A673 (cell line): ENCODE results near the gene GDPD5. TPM values are rescaled to one million over a fixed set of nuclear protein-coding genes. Genes with fewer than 3 reads are reported as not detected.

ENCODE experiments used
- BruUV-seq: library from RNA; stranded (reverse); fragments of 400-500 nt; replicated peaks from 2 replicates; lab custom pipeline; 2021; lab: Mats Ljungman, UMichigan
- CTCF ChIA-PET: fragments of 300-600 bp; sonication (Branson Sonifier 250); formaldehyde crosslinking; loops from one replicate; lab custom pipeline; 2022; ENCODE audit warnings: antibody characterized with exemption; lab: Charles Lee
- POLR2A ChIA-PET: fragments of 300-600 bp; sonication (Branson Sonifier 250); formaldehyde crosslinking; loops from one replicate; lab custom pipeline; 2022; ENCODE audit warnings: antibody characterized with exemption; ENCODE audit not compliant: low non-redundant PET; lab: Charles Lee
- DNase-seq: peaks from one replicate; pipeline ENCODE4 v3.0.0-alpha.2; 2015; ENCODE audit warnings: low spot score
- H3K27ac ChIP-seq: fragments of 200-600 bp; sonication (generic); 2 replicates; pipeline ENCODE4 v1.5.1; 2016; ENCODE audit warnings: mixed run types, low read depth, mild to moderate bottlenecking, mixed read lengths, antibody characterized with exemption, low read length; ENCODE audit not compliant: poor library complexity, severe bottlenecking
- H3K27me3 ChIP-seq: fragments of 200-600 bp; sonication (generic); replicated peaks from 2 replicates; pipeline ENCODE4 v1.6.1; 2017; ENCODE audit warnings: mixed run types, low read depth, mild to moderate bottlenecking, mixed read lengths, antibody characterized with exemption, low read length; ENCODE audit not compliant: insufficient read depth, poor library complexity
- H3K36me3 ChIP-seq: fragments of 200-600 bp; sonication (generic); 2 replicates; pipeline ENCODE4 v1.6.1; 2016; ENCODE audit warnings: mixed run types, mild to moderate bottlenecking, mixed read lengths, antibody characterized with exemption, low read length; ENCODE audit not compliant: insufficient read depth, poor library complexity, severe bottlenecking
- H3K4me1 ChIP-seq: fragments of 200-600 bp; sonication (generic); 2 replicates; pipeline ENCODE4 v1.6.1; 2017; ENCODE audit warnings: mixed run types, mild to moderate bottlenecking, mixed read lengths, antibody characterized with exemption, low read length; ENCODE audit not compliant: insufficient read depth, poor library complexity, severe bottlenecking
- H3K4me3 ChIP-seq: fragments of 200-600 bp; sonication (generic); 2 replicates; pipeline ENCODE4 v1.5.1; 2016; ENCODE audit warnings: low read depth, mixed run types, mild to moderate bottlenecking, mixed read lengths, low read length; ENCODE audit not compliant: poor library complexity, severe bottlenecking
- H3K9me3 ChIP-seq: fragments of 200-600 bp; sonication (generic); 2 replicates; pipeline ENCODE4 v1.6.1; 2016; ENCODE audit warnings: mixed run types, low read depth, mild to moderate bottlenecking, mixed read lengths, antibody characterized with exemption, low read length; ENCODE audit not compliant: poor library complexity, severe bottlenecking
- EZH2 ChIP-seq: fragments of 200-600 bp; sonication (generic); IDR thresholded peaks from 2 replicates; pipeline ENCODE4 v1.6.1; 2017; ENCODE audit warnings: borderline replicate concordance, low read depth, mild to moderate bottlenecking, mixed read lengths, antibody characterized with exemption, low read length; ENCODE audit not compliant: poor library complexity, severe bottlenecking
- intact Hi-C: fragments of 100-400 bp; cut with micrococcal nuclease; formaldehyde crosslinking; loops from one replicate; pipeline ENCODE4 v1.10.0; 2022; ENCODE audit not compliant: unreplicated experiment
- total RNA-seq: library from RNA; stranded (reverse); gene quantifications from 2 replicates; pipeline ENCODE4 v1.2.3, GENCODE V29; 2021
- TF ChIP-seq, protein P1 (sequence below): fragments of 300-800, 200-600 bp; sonication (generic); conservative IDR thresholded peaks from 2 replicates; pipeline ENCODE4 v1.5.1; 2017; ENCODE audit warnings: low read depth, mild to moderate bottlenecking, antibody characterized with exemption, low read length, moderate library complexity, mixed read lengths

The GDPD5 gene
- total RNA-seq, 1 experiment from 2014 or later: 1.4 TPM

DNA sequence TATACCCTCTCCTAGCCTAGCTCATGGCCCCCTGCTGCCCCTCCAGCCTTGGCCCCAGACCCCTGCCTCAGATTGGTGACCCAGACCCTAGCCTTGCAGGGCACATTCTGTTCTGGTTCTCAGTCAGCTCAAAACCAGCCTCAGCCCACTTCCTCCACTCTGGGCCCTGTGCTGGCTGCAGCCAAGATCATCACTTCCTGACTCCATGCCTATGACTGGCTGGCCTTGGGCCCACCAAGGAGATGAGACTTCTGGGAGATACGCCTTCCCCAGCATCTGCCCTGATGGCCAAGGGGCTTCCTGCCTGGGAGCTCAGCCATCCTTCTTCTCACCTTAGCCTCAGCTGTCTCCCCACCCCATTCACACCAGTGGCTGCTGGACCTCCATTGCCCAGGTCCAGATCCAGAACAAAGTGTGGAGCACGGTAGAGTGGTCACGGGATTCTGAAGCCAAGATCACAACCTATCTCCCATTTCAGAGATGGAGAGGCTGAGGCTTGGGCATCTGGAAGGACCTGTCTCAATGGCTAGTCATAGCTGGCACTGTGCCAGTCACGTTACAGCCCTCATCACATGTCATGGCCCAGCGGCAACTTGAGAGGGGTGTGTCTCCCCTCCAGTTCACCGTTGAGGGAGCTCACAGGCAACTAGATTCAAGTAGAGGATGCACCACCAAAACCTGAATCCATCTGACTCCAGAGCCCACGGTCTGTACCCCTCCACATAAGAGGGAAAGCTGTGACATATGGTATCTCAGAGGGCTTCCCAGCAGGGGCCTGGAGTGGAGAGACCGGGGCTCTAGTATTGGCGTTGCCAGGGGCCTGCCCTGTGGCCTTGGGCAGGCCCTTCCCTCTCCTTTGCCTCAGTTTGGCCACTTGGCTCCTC lies 49.7 kb downstream of the GDPD5 start:
- Histone ChIP-seq H3K36me3 (no peaks in the 10 kb centered on the region), H3K27me3 (no peaks in the 10 kb centered on the region), H3K9me3 (no peaks in the 10 kb centered on the region), H3K4me1 (peaks cover 20% of the 10 kb centered on the region), H3K27ac (no peak overlapping the region), H3K4me3 (no peak overlapping the region)
- DNase-seq: no peak
- ChIA-PET CTCF (no interaction called here), POLR2A (no interaction called here)
- no TSS peak for BruUV-seq
- no peak for TF ChIP-seq EZH2
- TF ChIP-seq, protein P1, sequence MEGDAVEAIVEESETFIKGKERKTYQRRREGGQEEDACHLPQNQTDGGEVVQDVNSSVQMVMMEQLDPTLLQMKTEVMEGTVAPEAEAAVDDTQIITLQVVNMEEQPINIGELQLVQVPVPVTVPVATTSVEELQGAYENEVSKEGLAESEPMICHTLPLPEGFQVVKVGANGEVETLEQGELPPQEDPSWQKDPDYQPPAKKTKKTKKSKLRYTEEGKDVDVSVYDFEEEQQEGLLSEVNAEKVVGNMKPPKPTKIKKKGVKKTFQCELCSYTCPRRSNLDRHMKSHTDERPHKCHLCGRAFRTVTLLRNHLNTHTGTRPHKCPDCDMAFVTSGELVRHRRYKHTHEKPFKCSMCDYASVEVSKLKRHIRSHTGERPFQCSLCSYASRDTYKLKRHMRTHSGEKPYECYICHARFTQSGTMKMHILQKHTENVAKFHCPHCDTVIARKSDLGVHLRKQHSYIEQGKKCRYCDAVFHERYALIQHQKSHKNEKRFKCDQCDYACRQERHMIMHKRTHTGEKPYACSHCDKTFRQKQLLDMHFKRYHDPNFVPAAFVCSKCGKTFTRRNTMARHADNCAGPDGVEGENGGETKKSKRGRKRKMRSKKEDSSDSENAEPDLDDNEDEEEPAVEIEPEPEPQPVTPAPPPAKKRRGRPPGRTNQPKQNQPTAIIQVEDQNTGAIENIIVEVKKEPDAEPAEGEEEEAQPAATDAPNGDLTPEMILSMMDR: no peak
- intact Hi-C loops: no loop called here

DNA sequence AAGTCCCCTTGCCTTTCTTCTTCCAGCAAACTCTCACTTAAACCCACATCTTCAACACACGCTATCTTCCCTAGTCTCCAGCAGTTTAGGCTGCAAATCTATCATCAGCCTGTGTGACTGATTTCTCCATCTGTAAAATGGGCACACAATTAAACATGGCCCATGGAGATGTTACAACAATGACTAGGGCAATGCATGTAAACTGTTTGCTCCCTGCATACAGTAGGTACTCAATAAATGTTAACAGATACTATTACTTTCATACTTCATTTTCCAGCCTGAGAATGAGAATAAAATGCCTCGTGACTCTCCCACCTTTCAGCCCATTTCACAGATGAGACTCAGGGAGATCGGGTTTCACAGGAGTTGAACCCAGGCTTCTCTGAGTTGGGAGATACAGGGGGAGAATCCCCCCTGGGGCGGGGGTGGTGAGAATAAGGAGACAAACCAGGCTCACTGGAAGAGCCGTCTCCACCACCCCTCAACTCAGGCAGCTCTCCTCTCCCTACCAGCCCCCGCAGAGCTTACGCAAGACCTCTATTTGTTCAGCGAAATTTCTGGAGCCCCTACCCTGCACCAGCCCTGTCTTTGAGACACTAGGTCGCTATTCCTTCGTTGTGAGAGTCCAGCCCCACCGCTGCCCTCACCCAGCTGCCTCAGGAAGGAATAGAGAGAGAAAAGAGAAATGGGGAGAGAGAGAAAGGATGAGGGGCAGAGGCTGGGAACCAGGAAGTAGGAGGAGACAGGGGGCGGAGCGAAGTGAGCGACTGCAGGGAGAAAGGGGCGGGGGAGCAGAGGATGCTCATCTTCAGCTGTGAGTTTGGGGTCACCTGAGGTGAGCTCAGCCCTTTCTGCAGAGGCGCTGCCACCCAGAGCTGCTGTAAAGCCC lies 50.6 kb downstream of the GDPD5 start:
- CTCF ChIA-PET: interaction anchor here (1.2 kb wide), 1 partner anchor 47 kb away, joined by 3 read pairs; no protein-coding TSS in a partner anchor
- Histone ChIP-seq H3K4me3 (peak overlapping the region; percentile 24), H3K36me3 (no peaks in the 10 kb centered on the region), H3K27me3 (no peaks in the 10 kb centered on the region), H3K9me3 (no peaks in the 10 kb centered on the region), H3K4me1 (peaks cover 20% of the 10 kb centered on the region), H3K27ac (no peak overlapping the region)
- TF ChIP-seq, protein P1: no peak
- TF ChIP-seq EZH2: no peak
- DNase-seq: peak; percentile 72
- no TSS peak for BruUV-seq
- intact Hi-C loops: no loop called here
- POLR2A ChIA-PET: no interaction called here

DNA sequence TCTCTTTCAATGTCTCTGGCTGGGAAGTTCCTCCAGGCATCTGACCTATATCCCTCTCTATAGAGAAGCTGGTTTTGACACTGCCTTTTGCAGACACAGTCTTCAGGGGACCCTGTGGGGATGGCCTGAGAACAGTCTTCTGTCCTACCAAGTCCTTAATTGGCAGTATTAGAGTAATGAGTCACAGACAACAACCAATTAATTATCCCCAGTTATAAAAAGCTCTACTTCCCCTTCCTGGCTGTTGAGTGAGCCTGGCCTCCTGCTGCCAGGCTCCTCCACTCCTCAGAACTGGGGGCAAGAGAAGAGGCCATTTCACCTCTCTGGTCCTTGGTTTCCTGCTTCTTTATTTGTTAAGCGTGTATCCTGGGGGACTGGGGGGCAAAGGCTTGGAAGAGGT lies 51.5 kb downstream of the GDPD5 start:
- Histone ChIP-seq H3K9me3 (no peaks in the 10 kb centered on the region), H3K4me1 (peaks cover 20% of the 10 kb centered on the region), H3K36me3 (no peaks in the 10 kb centered on the region), H3K27me3 (no peaks in the 10 kb centered on the region), H3K4me3 (no peak overlapping the region), H3K27ac (no peak overlapping the region)
- CTCF ChIA-PET: interaction anchor here (0.7 to 1.2 kb wide), 2 partner anchors 24 to 48 kb away, joined by 3 read pairs; no protein-coding TSS in a partner anchor
- BruUV-seq: no TSS peak
- DNase-seq: peak; percentile 41
- TF ChIP-seq EZH2: no peak
- TF ChIP-seq, protein P1: no peak
- intact Hi-C loops: no loop called here
- POLR2A ChIA-PET: no interaction called here
